H1 (cell line): ENCODE results near the gene TWSG1. TPM values are rescaled to one million over a fixed set of nuclear protein-coding genes. Genes with fewer than 3 reads are reported as not detected.

Experiments used
- CTCF ChIA-PET: fragments of 300-600 bp; sonication (Branson Sonifier 250); formaldehyde crosslinking; loops from one replicate; lab custom pipeline; 2021; ENCODE audit not compliant: partially characterized antibody; lab: Charles Lee
- POLR2A ChIA-PET: fragments of 300-600 bp; sonication (Branson Sonifier 250); formaldehyde crosslinking; loops from one replicate; lab custom pipeline; 2021; ENCODE audit warnings: inconsistent platforms; ENCODE audit not compliant: partially characterized antibody; lab: Charles Lee
- DNase-seq, 2 experiments: peaks; one replicate each; pipeline versions ENCODE4 v3.0.0 to v3.0.0-alpha.2; 2010 to 2022; ENCODE audit warnings: low spot score in 2 of 2, low read depth in 1 of 2, mixed read lengths in 1 of 2
- FAIRE-seq: peaks from 2 replicates; lab custom pipeline; 2011; peaks lifted over from hg19 to GRCh38; lab: Jason Lieb, UNC
- H2AFZ ChIP-seq: 2 replicates; pipeline ENCODE4 v1.8.1; 2012; ENCODE audit warnings: low read length, inconsistent platforms
- H2AK5ac ChIP-seq: 2 replicates; pipeline ENCODE4 v1.6.1; 2013; ENCODE audit warnings: low read depth, low read length
- H2BK120ac ChIP-seq: replicated peaks from 2 replicates; pipeline ENCODE3; 2013; ENCODE audit warnings: low read depth, low read length, inconsistent platforms
- H2BK12ac ChIP-seq: 2 replicates; pipeline ENCODE4 v1.6.1; 2013; ENCODE audit warnings: low read depth, low read length
- H2BK15ac ChIP-seq: 2 replicates; pipeline ENCODE4 v1.6.1; 2013; ENCODE audit warnings: low read length
- H2BK20ac ChIP-seq: 2 replicates; pipeline ENCODE4 v1.6.1; 2013; ENCODE audit warnings: low read length
- H2BK5ac ChIP-seq: 2 replicates; pipeline ENCODE4 v1.6.1; 2013; ENCODE audit warnings: low read depth, low read length
- H3K14ac ChIP-seq: 2 replicates; pipeline ENCODE4 v1.6.1; 2013; ENCODE audit warnings: inconsistent platforms; ENCODE audit not compliant: insufficient read length
- H3K18ac ChIP-seq: 2 replicates; pipeline ENCODE4 v1.6.1; 2013; ENCODE audit warnings: low read length; ENCODE audit errors: extremely low read depth
- H3K23ac ChIP-seq: 2 replicates; pipeline ENCODE4 v1.6.1; 2013; ENCODE audit warnings: inconsistent platforms; ENCODE audit not compliant: insufficient read length
- H3K23me2 ChIP-seq: 2 replicates; pipeline ENCODE4 v1.6.1; 2013; ENCODE audit warnings: low read depth, low read length
- H3K27ac ChIP-seq: 2 replicates; pipeline ENCODE4 v1.6.1; 2011; ENCODE audit warnings: low read depth, low read length, inconsistent platforms
- H3K27me3 ChIP-seq, 4 experiments: replicated peaks in 1 of 4; 1 replicate in 1 of 4; 2 replicates in 3 of 4; pipeline versions ENCODE4 v1.6.1 to v1.8.1; 2011 to 2013; ENCODE audit warnings: low read length in 3 of 4, mild to moderate bottlenecking in 3 of 4, inconsistent platforms in 2 of 4, mixed read lengths in 2 of 4, moderate library complexity in 1 of 4; ENCODE audit not compliant: control insufficient read depth in 3 of 4, insufficient read depth in 3 of 4; ENCODE audit errors: extremely low read depth in 1 of 4
- H3K36me3 ChIP-seq, 4 experiments: 2 replicates each; pipeline versions ENCODE4 v1.6.1 to v1.8.1; 2011 to 2013; ENCODE audit warnings: mild to moderate bottlenecking in 4 of 4, low read length in 3 of 4, moderate library complexity in 2 of 4, control low read depth in 1 of 4, inconsistent platforms in 1 of 4; ENCODE audit not compliant: insufficient read depth in 4 of 4, control insufficient read depth in 2 of 4
- H3K4ac ChIP-seq: replicated peaks from 2 replicates; pipeline ENCODE3; 2013; ENCODE audit warnings: low read length, low read depth, mixed read lengths, inconsistent platforms; ENCODE audit not compliant: insufficient read length
- H3K4me1 ChIP-seq, 4 experiments: replicated peaks in 1 of 4; 1 replicate in 1 of 4; 2 replicates in 3 of 4; pipeline versions ENCODE4 v1.6.1 to v1.8.1; 2011 to 2013; ENCODE audit warnings: low read length in 3 of 4, inconsistent platforms in 2 of 4, mixed read lengths in 1 of 4; ENCODE audit not compliant: insufficient read depth in 4 of 4, control insufficient read depth in 3 of 4
- H3K4me2 ChIP-seq, 2 experiments: 2 replicates each; pipeline versions ENCODE4 v1.6.1 to v1.8.1; 2011 to 2013; ENCODE audit warnings: low read depth in 2 of 2, low read length in 2 of 2, control low read depth in 1 of 2, inconsistent platforms in 1 of 2, mild to moderate bottlenecking in 1 of 2; ENCODE audit not compliant: insufficient read depth in 1 of 2
- H3K4me3 ChIP-seq, 4 experiments: fragments of 200-600, 300-600 bp in 1 of 4; sonication (generic), shearing (Covaris generic), sonication (Bioruptor Twin) in 1 of 4; 2 replicates each; pipeline versions ENCODE4 v1.5.1 to v1.8.1; 2011 to 2016; ENCODE audit warnings: low read length in 4 of 4, low read depth in 3 of 4, control low read depth in 2 of 4, inconsistent platforms in 2 of 4, mild to moderate bottlenecking in 2 of 4, mixed read lengths in 1 of 4, moderate library complexity in 1 of 4; ENCODE audit not compliant: insufficient read depth in 2 of 4; ENCODE audit errors: extremely low read depth in 1 of 4
- H3K56ac ChIP-seq: replicated peaks from 2 replicates; pipeline ENCODE3; 2013; ENCODE audit warnings: low read depth, mild to moderate bottlenecking, mixed read lengths, low read length, inconsistent platforms; ENCODE audit not compliant: insufficient read length
- H3K79me1 ChIP-seq: 2 replicates; pipeline ENCODE4 v1.6.1; 2013; ENCODE audit warnings: low read depth, low read length, control low read depth
- H3K79me2 ChIP-seq, 2 experiments: 2 replicates each; pipeline versions ENCODE4 v1.6.1 to v1.8.1; 2012 to 2013; ENCODE audit warnings: low read length in 2 of 2, mild to moderate bottlenecking in 2 of 2, inconsistent platforms in 1 of 2; ENCODE audit not compliant: insufficient read depth in 2 of 2, control insufficient read depth in 1 of 2
- H3K9ac ChIP-seq, 4 experiments: replicated peaks in 1 of 4; 1 replicate in 1 of 4; 2 replicates in 3 of 4; pipeline versions ENCODE4 v1.6.1 to v1.8.1; 2011 to 2013; ENCODE audit warnings: low read depth in 3 of 4, low read length in 3 of 4, control low read depth in 2 of 4, mild to moderate bottlenecking in 2 of 4, moderate library complexity in 2 of 4, inconsistent platforms in 1 of 4; ENCODE audit errors: extremely low read depth in 1 of 4
- H3K9me3 ChIP-seq, 2 experiments: 2 replicates each; pipeline versions ENCODE4 v1.6.1 to v1.8.1; 2012 to 2013; ENCODE audit warnings: mild to moderate bottlenecking in 2 of 2, moderate library complexity in 2 of 2, control low read depth in 1 of 2, inconsistent platforms in 1 of 2, low read depth in 1 of 2, low read length in 1 of 2, mixed read lengths in 1 of 2; ENCODE audit not compliant: insufficient read depth in 2 of 2
- H4K20me1 ChIP-seq, 2 experiments: replicated peaks in 1 of 2; 2 replicates each; pipeline versions ENCODE3 to v1.8.1; 2011 to 2013; ENCODE audit warnings: inconsistent platforms in 2 of 2, low read length in 2 of 2, mild to moderate bottlenecking in 1 of 2; ENCODE audit not compliant: insufficient read depth in 2 of 2, control insufficient read depth in 1 of 2
- H4K5ac ChIP-seq: 2 replicates; pipeline ENCODE4 v1.6.1; 2013; ENCODE audit warnings: low read length, low read depth, mixed read lengths, inconsistent platforms; ENCODE audit not compliant: insufficient read length
- H4K8ac ChIP-seq: 2 replicates; pipeline ENCODE4 v1.8.0; 2013; ENCODE audit warnings: mild to moderate bottlenecking, moderate library complexity, low read length, inconsistent platforms; ENCODE audit not compliant: insufficient read depth; ENCODE audit errors: extremely low read depth
- H4K91ac ChIP-seq: replicated peaks from 2 replicates; pipeline ENCODE3; 2013; ENCODE audit warnings: low read length, mixed read lengths, inconsistent platforms; ENCODE audit not compliant: insufficient read length
- BRCA1 ChIP-seq: IDR thresholded peaks from 2 replicates; pipeline ENCODE4 v1.6.1; 2012; ENCODE audit warnings: low read depth, low read length, improper control_type of control experiment
- CREB1 ChIP-seq: IDR thresholded peaks from 2 replicates; pipeline ENCODE4 v1.6.1; 2012; ENCODE audit warnings: inconsistent platforms
- FOSL1 ChIP-seq: IDR thresholded peaks from 2 replicates; pipeline ENCODE4 v1.6.1; 2011; ENCODE audit warnings: mild to moderate bottlenecking, low read depth, low read length, moderate library complexity; ENCODE audit not compliant: insufficient read depth
- HDAC2 ChIP-seq, 2 experiments: fragments of 300-600 bp in 1 of 2; sonication (generic) in 1 of 2; IDR thresholded peaks; 2 replicates each; pipeline ENCODE4 v1.6.1; 2011 to 2012; ENCODE audit warnings: low read depth in 2 of 2, low read length in 2 of 2, mild to moderate bottlenecking in 2 of 2, moderate library complexity in 2 of 2, borderline replicate concordance in 1 of 2, inconsistent platforms in 1 of 2
- NRF1 ChIP-seq: IDR thresholded peaks from 2 replicates; pipeline ENCODE4 v1.6.1; 2011; ENCODE audit warnings: mild to moderate bottlenecking, low read depth, low read length, improper control_type of control experiment
- POLR2AphosphoS5 ChIP-seq: IDR thresholded peaks from 2 replicates; pipeline ENCODE4 v1.6.1; 2011; ENCODE audit warnings: low read depth, low read length
- RBBP5 ChIP-seq: IDR thresholded peaks from 2 replicates; pipeline ENCODE4 v1.7.1; 2012; ENCODE audit warnings: low read depth, mild to moderate bottlenecking, inconsistent platforms, low read length, moderate library complexity, borderline replicate concordance
- RNF2 ChIP-seq: fragments of 200-900, 300-1000 bp; sonication (generic); IDR thresholded peaks from 2 replicates; pipeline ENCODE4 v1.7.1; 2016; ENCODE audit warnings: borderline replicate concordance, low read depth, mild to moderate bottlenecking, antibody characterized with exemption, low read length; ENCODE audit not compliant: poor library complexity, severe bottlenecking; ENCODE audit errors: missing control alignments
- RXRA ChIP-seq: IDR thresholded peaks from 2 replicates; pipeline ENCODE4 v1.6.1; 2011; ENCODE audit warnings: low read depth, mild to moderate bottlenecking, low read length, moderate library complexity; ENCODE audit not compliant: insufficient read depth
- SP1 ChIP-seq: IDR thresholded peaks from 2 replicates; pipeline ENCODE4 v1.6.1; 2011; ENCODE audit warnings: low read depth, low read length
- SUZ12 ChIP-seq: fragments of 200-600 bp; sonication (generic); IDR thresholded peaks from 2 replicates; pipeline ENCODE4 v1.6.1; 2012; ENCODE audit warnings: mild to moderate bottlenecking, inconsistent platforms, low read length, moderate library complexity, mixed read lengths
- WGBS, 2 experiments: shearing (Covaris generic) in 1 of 2; methylation state at CpG; one replicate each; pipeline versions ENCODE4 v1.1.6 to v1.1.7; 2013 to 2015; ENCODE audit warnings: low lambda C conversion rate in 2 of 2, mixed read lengths in 2 of 2, inconsistent platforms in 1 of 2, low coverage in 1 of 2, missing lambda C conversion rate in 1 of 2; ENCODE audit not compliant: insufficient replicate concordance in 2 of 2, insufficient coverage in 1 of 2, insufficient read length in 1 of 2; ENCODE audit errors: extremely low coverage in 1 of 2, missing lambda C conversion rate in 1 of 2; 5-methylcytosine and 5-hydroxymethylcytosine counted together
- polyA plus RNA-seq, 7 experiments: library from polyadenylated mRNA; depleted of rRNA in 3 of 7; stranded (reverse) in 5 of 7; unstranded in 2 of 7; fragments of >200 nt in 5 of 7; fragments of 200-250 nt in 2 of 7; gene quantifications; 1 replicate in 5 of 7; 2 replicates in 1 of 7; 4 replicates in 1 of 7; pipeline versions ENCODE4 v1.2.1 to v1.2.3, GENCODE V29; 2011 to 2013; ENCODE audit warnings: missing spikeins in 2 of 7, mixed read lengths in 2 of 7
- total RNA-seq: library from RNA; stranded (reverse); fragmentation: NEBNext Ultra II Directional; extraction: Animal tissue kit (Norgen Biotek cat#: 25700); gene quantifications from 2 replicates; pipeline ENCODE4 v1.2.1, GENCODE V29; 2021
- TF ChIP-seq, protein P1 (sequence below): IDR thresholded peaks from 2 replicates; pipeline ENCODE4 v1.6.1; 2011; ENCODE audit warnings: low read depth, mild to moderate bottlenecking, low read length; ENCODE audit not compliant: insufficient read depth
- TF ChIP-seq, protein P2 (sequence below): IDR thresholded peaks from 2 replicates; pipeline ENCODE4 v1.6.1; 2012; ENCODE audit warnings: inconsistent platforms

The TWSG1 gene
- total and polyA plus RNA-seq, 2 of the 8 experiments (the other 6 are each of a cell fraction or from before 2014, with no cell fraction given): 11.8 to 19.8 TPM

DNA sequence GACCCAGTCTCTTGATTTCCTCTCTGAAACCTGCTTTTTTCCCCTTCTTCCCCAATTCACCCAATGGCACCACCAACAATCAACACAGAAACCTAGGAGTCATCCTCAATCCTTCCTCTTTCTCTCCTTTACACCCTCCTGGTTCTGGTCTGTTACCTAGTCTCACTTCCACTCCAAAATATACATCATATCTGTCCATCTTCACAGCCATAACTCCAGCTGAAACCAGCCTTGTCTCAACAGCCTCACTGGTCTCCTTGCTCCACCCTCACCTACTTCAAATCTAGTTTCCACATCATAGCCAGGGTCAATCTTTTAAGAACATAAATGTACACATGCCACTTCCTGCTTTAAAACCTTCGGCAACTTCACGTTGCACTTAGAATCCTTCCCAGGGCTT is 11.8 kb upstream of the TWSG1 start:
- no peak overlapping the region for H3K4me2 ChIP-seq
- H2BK5ac ChIP-seq: no peak overlapping the region
- H2AK5ac ChIP-seq: no peak overlapping the region
- no peaks in the 10 kb centered on the region for H3K36me3 ChIP-seq
- no peak overlapping the region for H2AFZ ChIP-seq
- H3K9ac ChIP-seq: no peak overlapping the region
- no peak overlapping the region for H4K5ac ChIP-seq
- no peak overlapping the region for H3K23ac ChIP-seq
- H3K14ac ChIP-seq: no peak overlapping the region
- WGBS, 2 experiments: 100% methylated on average over 2 of the region's 2 CpGs; no CpG with 5 or more reads in 1 of the 2 experiments
- H2BK12ac ChIP-seq: no peak overlapping the region
- FAIRE-seq (no peak), DNase-seq (no peak)
- H4K8ac ChIP-seq: no peak overlapping the region
- no peaks in the 10 kb centered on the region for H3K79me2 ChIP-seq
- no peak overlapping the region for H3K27ac ChIP-seq
- H2BK20ac ChIP-seq: no peak overlapping the region
- H2BK15ac ChIP-seq: no peak overlapping the region
- H4K20me1 ChIP-seq: no peaks in the 10 kb centered on the region
- no peak overlapping the region for H3K56ac ChIP-seq
- H3K4me3 ChIP-seq: no peak overlapping the region
- no peaks in the 10 kb centered on the region for H3K27me3 ChIP-seq
- ChIA-PET POLR2A (interaction anchor here (0.9 to 1.0 kb wide), 2 partner anchors 12 to 14 kb away, joined by 3 read pairs; partner anchors contain the start of gene TWSG1), CTCF (no interaction called here)
- H4K91ac ChIP-seq: no peak overlapping the region
- no peak overlapping the region for H3K18ac ChIP-seq
- H3K79me1 ChIP-seq: no peaks in the 10 kb centered on the region
- no peaks in the 10 kb centered on the region for H3K4me1 ChIP-seq
- no peaks in the 10 kb centered on the region for H3K23me2 ChIP-seq
- H2BK120ac ChIP-seq: no peak overlapping the region
- no peaks in the 10 kb centered on the region for H3K9me3 ChIP-seq
- no peak overlapping the region for H3K4ac ChIP-seq
- TF ChIP-seq NRF1 (no peak), CREB1 (no peak), SUZ12 (no peak), RNF2 (no peak), BRCA1 (no peak), HDAC2 (IDR thresholded peaks at IDR 0.05; ENCODE audit: borderline replicate concordance in 1 of 2, low read depth in 2 of 2, low read length in 2 of 2) (no peak), POLR2AphosphoS5 (no peak), RBBP5 (no peak), SP1 (no peak), RXRA (no peak), FOSL1 (no peak)
- TF ChIP-seq, protein P1, sequence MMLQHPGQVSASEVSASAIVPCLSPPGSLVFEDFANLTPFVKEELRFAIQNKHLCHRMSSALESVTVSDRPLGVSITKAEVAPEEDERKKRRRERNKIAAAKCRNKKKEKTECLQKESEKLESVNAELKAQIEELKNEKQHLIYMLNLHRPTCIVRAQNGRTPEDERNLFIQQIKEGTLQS: no peak
- TF ChIP-seq, protein P2, sequence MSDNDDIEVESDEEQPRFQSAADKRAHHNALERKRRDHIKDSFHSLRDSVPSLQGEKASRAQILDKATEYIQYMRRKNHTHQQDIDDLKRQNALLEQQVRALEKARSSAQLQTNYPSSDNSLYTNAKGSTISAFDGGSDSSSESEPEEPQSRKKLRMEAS: no peak
